ENCODE data around the gene FARP1.

- TF ChIP-seq CTCF (conservative IDR thresholded peaks at IDR 0.05; ENCODE audit: low read length) (no peak), EZH2phosphoT487 (IDR thresholded peaks at IDR 0.05; ENCODE audit: borderline replicate concordance, low read depth, low read length) (no peak)
Observed at GRCh38 chr13:98285852-98286594, 143.1 kb downstream of the FARP1 start.
